NCI-H226 (cell line): ENCODE results near the gene LMNA.

Experiments used
- DNase-seq: peaks from one replicate; pipeline ENCODE4 v3.0.0-alpha.2; 2015

LMNA gene

DNA sequence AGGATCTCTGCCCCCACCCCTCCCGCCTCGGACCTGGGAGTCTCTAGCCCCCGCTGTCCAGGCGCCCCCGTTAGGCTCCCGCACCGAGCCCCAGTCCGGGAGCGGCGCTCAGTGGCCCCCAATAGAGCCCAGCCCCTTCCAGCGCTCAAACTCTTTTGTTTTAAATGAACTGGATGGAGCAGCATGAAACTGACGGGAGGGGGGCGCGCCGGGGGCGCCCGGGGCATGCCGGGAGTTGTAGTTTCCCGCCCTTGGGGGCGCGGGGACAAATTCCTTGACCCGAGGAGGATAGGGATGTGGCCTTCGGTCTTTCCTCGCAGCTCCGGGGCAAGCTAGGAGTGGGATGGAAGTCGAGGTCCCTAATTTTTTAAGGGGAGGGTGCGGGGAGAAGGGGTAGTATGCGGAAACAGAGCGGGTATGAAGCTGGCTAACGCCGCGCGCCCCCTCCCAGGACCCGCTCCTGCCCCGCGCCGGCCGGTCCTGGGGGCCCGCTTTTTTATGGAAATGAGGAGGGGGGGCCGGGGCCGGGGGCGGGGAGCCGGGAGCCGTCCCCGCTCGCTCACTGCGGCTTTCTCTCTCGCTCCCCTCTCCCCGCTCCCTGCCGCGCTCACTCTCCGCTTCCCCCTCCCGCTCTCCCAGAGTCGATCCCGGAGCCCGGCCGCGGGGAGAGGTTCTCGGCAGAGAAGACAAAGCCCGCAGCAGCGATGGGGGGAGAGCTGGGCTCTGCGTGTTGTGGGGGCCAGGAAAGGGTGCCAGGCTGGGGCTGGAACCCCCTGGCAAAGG, 32.0 kb upstream of the LMNA start, which contains the start of gene MEX3A:
Gene MEX3A (minus strand): TSS at position 157 of the 783 bp plus-strand sequence. CDS start 467 bp downstream, outside the sequence.
- DNase-seq, result peak; percentile 45

DNA sequence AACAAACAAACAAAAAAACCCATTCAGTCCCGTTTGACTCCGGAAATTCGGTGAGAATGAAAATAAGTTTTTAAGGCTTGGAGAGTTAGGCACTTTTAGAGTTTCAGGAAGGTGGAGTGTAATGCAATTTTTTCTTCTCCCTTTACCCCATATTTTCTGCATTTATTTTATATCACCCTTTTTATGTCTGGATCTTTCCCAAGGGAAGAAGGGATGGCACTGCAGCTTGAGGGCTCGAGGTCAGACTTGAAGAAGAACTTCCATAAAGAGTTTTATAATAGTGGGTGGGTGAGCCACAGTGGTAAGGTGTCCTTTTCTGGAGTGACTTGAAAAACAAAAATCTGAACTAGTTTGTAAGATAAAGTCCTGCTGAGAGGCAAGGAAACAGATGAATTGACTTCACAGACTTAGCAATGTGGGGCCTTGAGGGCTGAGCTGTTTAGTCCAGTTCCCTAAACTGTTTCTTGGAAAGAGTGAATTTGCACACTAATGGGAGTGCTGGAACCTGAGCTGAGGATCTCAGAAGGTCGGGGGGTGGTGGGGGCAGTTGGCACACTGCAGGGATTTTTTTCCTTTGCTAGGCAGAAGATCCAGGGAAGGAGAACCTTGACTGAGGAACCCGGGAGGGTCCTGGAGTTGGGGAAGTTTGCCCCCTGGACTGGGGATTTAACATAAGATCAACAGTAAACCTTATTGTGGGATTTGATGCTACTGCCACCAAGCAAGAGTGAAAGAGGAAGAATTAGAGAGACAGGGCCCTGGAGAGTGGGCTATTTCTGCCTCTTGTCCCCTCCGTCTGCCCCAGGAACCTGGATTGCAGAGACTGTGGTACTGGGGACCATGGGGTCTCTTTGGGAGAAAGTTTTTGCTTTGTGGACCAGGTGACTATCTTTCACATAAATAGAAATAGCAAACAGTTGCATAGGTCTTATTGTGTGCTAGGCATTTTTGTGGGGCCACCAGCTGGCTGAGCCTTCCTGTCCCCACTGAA, 30.4 kb upstream of the LMNA start:
- DNase-seq, result no peak

DNA sequence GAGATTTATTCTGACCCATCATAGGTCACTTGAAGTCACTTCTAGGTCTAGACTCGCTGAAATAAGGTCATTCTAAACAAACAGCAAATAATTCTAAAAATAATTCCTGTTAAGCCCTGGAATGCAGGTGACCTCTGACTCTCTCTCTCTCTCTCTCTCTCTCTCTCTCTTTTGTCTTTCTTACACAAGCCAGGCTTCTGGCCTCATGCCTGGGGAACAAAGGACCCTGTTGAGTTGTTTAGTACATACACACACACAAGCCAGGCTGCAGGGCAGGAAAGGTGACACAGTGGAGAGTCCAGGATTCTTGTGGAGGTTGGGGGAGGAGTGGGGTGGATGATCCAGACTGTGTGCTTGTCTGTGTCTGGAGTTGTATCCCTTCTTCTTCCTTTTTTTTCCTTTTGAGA, 28.3 kb upstream of the LMNA start:
- no peak for DNase-seq

DNA sequence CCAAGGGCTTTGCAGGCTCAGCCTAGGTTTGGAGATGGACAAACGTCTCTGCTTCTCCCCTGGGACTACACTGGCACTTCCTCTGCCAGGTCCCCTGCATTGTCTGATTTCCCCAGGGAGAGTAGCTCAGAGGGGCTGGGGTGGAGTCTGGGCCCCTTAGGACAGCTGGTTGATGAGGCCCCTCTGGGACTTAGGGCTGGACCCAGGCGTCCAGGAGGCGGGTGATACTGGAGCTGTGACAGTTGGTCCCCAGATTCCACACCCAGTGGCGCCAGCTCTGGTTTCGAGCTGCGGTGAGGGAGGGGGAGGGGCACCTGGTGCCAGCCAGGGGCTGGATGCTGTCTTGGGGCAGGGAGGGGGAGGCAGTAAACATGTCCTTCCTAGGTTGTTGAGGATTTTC, 24.8 kb upstream of the LMNA start:
- no peak for DNase-seq

DNA sequence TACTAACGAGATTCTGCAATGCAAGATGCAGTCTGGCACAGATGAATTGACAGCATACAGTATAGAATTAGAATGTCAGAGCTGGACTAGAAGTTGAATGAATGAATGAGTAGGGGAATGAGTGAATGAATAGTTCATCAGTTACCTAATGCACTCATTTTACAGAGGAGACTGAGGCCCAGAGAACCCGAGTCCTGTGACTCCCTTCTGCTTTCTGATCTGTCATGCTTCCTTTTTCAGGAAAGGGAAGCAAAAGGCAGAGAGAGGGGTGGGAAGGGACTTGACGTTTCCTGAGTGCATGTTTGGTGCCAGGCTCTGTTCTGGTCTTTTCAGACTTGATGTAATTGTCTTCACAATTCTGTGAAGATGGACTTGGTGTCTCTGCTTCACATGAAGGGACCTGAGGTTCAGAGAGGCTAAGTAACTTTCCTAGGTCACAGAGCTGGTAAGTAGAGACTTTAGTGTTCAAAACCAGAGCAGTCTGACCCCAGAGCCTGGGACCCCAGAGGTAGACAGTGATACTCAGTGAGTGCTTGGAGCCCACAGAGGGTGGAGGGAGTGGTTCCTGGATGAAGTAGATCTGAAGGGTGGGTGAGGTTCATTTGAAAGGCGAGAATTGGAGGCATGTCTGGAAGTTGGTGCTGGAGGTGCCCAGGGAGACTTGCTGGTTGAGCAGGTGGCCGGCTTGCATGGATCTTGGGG, 24.2 kb upstream of the LMNA start:
- DNase-seq, result no peak

DNA sequence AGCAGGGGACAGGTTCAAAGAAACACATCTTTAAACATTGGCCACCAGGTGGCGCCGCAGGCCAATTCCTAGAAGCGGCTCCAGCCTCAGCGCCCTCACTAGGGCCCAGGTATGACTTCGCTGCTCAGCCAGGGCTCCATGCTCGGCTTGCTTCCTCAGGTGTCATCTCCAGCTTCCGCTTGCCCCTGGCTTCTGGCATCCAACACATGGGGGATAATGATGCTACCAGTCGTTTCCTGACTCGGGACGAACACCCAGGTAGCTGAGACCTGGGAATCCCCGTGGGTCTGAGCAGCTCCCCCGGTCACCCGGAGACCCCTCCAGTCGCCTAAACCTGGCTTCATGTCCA, 23.7 kb upstream of the LMNA start:
- peak; percentile 55 for DNase-seq

DNA sequence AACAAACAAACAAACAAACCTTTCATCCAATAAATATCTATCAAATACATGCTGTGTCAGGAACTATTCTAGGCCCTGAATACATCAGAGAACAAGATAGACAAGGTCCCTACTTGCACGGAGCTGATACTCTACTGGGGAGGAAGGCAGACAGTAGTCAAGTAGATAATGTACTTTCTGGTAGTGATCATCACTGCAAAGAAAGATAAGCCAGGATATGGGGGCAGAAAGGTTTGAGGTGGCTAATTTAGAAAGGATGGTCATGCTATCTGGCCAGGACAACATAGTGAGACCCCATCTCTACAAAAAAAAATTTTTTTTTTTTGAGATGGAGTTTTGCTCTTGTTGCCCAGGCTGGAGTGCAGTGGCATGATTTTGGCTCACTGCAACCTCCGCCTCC, 22.9 kb upstream of the LMNA start:
- DNase-seq, result no peak

DNA sequence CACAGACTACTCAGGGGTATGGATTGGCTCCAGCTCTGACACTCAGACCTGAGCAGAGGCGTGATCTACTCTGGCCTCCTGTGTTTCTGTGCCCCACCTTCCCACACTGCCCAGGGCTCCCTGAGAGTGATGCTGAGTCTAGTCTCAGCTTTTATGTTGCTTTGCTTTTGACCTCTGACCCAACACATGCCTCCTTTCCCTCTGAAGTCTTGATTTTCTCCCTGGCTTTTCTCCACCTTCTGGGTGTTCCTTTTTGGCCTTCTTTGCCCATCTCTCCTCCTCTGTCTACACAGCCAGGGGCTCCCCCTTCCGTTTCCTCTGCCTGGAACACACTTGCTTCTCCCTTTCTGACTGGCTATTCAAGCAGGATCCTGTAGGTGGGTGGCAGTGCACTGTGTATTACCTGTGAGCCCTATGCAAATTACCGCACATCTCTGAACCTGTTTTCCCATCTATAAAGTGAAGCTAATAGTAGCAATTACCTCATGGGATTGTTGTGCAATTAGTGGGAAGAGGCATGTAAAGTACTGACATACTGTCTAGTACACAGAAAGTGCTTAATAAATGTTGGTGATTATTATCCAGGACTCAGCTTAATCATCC, 18.5 kb upstream of the LMNA start:
- no peak for DNase-seq

DNA sequence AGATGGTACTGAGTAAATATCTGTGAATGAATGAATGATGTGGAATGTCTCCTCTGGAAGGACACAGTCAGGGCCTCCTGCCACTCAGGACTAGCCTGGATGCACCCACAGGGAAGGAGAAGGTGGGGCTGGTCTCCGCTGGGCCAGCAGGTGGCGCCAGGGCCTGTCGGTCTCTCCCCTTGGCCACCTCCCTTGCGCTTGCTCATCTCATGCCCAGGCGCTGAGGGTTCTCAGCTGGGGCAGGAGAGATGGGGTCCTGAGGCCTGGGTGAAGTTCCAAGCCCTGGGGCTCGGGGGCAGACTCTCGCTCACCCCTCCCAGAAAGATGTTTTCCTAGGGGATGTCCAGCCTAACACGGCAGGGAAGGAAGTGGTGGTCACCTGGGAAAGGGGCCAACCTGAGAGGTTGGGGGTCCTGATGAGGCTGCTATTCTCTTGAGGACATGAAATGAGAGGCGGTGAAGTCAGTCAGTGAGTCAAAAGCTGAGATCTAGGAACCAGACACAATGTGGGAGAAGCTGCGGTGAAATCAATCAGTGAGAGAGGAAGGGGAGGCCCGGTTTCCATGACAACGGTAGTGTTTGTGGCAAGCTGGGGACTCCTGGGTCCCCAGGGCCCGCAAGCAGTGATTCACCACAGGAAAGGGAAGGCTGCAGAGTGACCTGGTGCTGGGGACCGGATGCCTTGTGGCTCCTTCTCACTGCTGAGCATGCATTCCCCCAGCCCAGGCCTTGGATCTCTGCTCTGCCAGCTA, 17.7 kb upstream of the LMNA start:
- DNase-seq, result peak; percentile 73

DNA sequence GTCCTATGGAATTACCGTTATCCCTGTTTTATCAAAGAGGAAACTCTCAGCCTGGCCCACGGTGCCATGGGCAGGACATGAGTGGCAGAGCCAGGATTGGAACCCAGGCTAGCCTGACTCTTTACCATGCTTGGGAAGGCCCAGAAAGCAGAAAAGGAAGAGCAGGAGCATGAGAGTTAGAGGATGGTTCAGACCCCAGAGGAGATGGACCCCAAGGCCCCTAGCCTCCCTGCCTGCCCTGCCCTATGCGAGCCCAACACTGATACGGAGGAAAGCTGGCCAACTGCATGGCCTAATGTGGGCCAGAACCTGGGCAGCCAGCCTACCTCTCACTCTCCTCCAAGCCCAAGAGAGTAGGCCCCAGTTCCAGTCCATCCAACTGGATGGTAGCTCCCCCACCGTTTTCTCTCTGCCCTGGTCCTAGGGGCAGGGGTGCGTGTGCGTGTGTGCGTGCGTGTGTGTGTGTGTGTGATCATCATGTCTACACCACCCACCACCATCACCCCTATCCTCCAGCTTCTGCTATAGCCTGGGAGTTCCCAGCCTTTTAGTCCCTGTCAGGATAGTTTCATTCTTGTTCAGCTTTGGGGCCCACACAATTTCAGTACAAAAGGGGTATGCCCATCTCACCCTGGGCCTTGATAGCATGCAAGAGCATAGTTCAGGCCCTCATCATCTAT, 16.9 kb upstream of the LMNA start:
- no peak for DNase-seq

DNA sequence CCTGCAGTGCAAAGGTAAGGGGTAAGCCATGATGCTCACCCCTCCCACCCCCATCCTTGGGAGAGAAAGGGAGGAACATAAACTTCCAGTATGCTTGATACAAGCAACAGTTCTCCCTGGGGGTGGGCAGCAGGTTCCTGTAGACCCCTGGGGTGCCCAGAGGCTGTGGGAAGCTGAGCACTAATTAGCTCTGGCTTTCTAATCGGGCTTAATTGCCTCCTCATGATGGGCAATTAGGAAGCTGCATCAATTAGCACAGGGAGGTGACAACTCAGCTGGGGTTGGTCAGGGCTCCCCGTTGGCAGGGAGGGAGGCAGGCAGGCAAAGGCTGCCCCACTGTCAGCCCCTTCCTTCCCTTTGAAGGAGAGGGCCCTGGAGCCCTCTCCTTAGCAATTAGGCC, 15.7 kb upstream of the LMNA start:
- DNase-seq, result no peak

DNA sequence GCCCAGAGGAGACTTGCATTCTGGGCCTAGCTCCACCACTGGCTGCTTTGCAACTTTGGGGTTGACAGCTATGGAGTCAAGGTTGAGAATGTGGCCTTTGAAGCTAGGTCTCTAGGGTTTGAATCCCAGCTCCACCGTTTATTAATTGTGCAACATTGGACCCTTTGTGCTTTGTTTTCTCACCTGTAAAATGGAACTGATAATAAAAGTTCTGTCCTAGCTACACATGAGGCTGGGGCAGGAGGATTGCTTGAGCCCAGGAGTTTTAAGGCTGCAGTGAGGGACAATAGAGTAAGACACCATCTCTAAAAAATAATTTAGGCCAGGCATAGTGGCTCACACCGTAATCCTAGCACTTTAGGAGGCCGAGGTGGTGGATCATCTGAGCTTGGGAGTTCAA, 15.2 kb upstream of the LMNA start:
- DNase-seq, result no peak

DNA sequence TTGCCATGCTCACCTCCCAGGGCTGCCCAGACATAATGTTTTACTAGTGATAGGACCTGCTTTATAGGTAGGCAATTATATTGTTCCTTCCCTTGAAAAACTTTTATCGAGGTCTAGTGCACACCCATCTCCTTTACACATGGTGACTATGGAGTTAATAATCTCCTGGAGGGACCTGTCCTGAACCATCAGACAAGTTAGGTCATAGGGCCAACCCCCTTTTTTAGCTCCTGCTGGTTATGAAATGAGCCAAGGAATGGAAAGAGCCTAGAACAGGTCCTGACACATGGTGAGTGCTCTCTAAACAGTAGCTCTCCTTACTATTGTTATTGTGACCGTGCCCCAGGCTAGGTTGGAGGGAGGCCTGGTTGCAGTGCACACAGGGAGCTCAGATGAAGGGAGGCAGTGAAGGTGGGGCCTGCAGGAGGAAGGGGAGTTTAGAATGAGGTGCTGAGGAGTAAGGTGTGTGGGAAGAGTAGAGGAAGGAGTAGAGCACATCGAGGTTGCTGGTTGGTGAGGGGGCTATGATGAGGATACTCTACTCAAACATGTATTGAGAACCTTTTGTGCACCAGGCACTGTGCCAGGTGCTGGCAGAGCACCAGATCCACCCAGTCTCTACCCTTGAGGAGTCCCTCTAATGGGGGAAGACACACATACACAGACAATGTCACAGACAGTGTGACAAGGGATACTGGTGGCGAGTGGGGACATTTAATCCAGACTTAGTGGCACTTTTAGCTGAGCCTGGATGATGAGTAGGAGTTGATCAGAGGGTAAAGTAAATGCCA, 14.1 kb upstream of the LMNA start:
- DNase-seq, result no peak

DNA sequence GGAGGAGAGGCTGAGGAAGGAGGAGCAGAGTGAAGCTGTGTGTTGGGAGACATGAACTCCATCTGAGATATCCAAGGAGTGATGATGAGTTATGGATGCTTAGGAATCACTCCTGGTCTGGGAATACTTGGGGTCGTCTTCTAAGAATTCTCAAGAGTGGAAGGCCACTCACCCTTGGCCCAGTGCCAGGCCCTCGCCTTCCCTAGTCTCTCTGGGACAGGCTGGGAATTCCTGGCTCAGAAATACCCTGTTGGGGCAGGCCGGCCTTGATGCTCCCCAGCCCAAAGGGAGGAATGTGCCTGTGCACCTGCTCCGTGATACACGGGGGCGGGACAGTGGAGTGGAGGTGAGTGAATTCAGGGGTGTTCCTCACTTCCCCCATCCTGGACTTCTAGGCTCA, 12.6 kb upstream of the LMNA start:
- no peak for DNase-seq

DNA sequence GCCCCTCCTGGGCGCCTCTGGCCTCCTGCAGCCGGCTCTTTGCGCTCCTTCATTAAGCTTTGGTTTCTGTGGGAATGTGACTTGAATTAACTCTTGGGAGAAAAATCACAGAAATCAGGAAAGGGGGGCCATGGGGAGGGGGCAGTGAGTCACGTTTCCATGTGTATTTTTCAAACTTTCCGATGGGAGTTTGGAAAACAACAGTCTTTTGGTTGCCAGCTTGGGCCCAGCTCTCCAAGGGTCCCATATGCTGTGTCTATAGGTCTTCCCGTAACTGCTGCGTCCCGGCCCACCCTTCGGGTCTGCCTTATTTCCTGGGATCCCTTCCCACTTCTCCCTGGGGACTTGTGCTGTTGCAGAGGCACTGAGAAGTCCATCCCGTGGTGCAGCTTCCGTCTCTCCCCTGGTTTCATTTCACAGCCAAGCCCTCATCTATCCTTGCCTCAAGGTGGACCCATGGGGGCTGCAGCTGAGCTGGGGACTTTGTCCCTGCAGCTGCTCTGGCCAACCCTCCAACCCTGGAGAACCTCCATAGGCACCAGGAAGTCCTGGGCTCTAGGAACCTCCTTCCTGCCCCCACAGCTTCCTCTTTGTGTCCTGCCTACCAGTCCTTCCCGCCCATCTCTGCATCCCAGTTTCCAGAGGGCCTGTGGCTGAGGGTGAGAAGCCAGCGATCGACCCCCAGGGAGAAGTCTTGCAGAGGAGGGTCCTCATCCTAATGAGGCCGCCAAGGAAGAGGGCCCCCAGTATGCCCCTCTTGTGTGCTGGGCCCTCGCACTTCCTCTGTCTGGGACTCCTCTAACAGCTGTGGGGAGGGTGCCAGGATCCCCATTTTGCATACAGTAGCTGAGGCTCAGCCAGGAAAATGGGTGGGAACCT, 11.6 kb upstream of the LMNA start:
- no peak for DNase-seq

DNA sequence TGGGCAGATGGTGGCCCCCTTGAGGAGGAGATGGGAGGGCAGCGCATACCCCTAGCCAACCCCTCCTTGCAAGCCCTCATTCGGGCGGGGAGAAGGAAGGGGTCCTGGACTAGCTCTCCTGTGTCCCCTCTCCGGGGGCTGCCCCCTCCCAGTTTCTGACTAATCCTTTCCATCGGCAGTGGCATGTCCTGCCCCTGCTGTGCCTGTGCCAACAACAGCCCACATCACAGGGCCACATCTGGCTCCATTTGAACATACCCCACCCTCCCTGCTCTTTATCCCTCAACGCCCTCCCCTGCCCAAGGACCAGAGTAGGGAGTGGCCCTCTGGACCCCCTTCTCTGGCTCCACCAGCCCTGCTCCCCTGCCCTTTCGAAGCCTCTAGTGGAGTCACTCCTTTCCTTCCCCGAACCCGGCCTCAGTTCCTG, 11.0 kb upstream of the LMNA start:
- DNase-seq, result no peak

DNA sequence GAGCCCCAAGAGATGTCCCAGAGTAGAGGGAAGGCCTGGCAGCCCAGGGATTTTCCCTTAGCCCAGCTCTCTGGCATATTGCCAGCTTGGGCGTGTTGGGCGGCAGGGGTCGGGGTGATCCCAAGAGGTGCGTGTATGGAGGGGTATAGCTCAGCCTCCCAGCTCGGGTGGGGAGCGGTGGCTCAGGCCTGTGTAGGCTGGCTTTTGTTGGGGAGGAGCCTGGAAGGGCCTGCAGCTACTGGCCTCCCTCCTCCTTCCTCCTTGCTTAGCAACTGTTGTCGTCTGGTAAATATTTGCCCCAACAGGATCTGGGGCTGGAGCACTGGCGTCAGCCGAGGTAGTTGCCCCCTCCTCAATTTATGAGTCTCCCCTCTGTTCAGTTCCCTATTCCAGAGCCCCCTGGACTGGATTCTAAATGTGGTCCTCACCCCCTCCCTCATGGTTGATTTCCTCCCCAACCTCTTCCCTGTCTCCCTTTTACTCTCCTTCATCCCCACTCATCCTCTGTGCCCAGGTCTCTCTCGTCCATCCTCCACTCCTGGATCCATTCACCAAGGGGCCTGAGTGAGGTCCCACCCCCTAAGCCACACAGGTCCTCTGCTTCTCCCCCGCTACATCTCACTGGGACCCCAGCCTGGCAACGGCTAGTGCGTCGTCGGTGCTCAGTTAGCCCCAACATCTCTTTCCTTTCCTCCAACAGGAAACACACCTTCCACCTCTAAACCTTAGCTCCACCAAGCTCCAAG, 10.3 kb upstream of the LMNA start:
- DNase-seq, result peak; percentile 87
